Mammary epithelial cell (primary cell): ENCODE measurements around the gene RRP1B.

Experiments used
- CTCF ChIP-seq, 2 donors: IDR thresholded peaks in 1 of 2; conservative IDR thresholded peaks in 1 of 2; 2 replicates each; pipeline ENCODE4 v1.5.1; 2011 to 2012; ENCODE audit warnings: inconsistent platforms in 2 of 2, low read length in 2 of 2, mild to moderate bottlenecking in 2 of 2, control low read depth in 1 of 2, low read depth in 1 of 2; ENCODE audit not compliant: insufficient read depth in 1 of 2; ENCODE audit errors: extremely low read depth in 1 of 2
- EZH2 ChIP-seq: IDR thresholded peaks from 2 replicates; pipeline ENCODE4 v1.6.1; 2012; ENCODE audit warnings: low read length, inconsistent platforms, borderline replicate concordance

GRCh38 chr21:43684424-43684823 is 25.1 kb downstream of the RRP1B start:
- TF ChIP-seq CTCF (conservative IDR thresholded peaks at IDR 0.05 in 1 of 2, IDR thresholded peaks at IDR 0.05 in 1 of 2; ENCODE audit: extremely low read depth in 1 of 2, insufficient read depth in 1 of 2, low read depth in 1 of 2, low read length in 2 of 2) = no peak
- TF ChIP-seq EZH2 = no peak
